ENCODE measurements around the gene ACOX3. TPM values are rescaled to one million over a fixed set of nuclear protein-coding genes. Genes with fewer than 3 reads are reported as not detected.

Gene ACOX3
- total RNA-seq, 1 experiment from 2014 or later = 11.0 TPM

DNA sequence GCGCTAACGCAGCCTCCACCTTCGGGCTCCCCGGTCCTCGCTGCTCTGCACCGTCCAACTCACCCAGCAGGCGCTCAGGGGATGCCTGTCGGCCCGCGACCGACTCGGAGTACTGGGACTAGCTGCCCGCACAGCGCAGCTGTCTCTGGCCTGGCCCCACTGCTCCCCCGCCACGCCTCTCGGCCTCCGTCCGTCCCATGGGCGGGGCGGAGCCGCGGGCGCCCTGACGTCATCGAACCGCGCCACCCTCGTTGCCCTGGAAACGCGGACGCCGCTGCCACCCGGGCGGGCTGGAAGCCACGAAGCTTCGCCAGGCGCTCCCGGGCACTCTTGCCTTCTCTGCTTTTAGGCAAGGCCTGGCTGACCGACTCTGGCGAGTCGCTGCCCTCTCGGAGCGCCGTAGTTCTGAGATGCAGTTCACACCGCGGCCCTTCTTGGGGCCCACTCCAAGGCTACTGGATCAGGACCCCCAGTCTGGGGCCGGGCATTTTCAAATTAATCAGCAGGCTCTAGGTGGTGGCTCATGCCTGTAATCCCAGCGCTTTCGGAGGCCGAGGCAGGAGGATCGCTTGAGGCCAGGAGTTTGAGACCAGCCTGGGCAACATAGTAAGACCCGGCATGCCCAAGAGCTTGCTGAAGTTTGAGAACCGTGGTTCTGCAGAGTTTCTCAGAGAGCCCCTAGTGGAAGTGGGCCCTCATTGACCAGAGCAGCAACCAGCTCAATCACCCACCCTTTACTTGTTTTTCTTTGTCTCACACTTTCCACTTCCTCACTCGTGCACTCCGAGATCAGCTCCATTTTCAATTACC is 12.0 kb downstream of the ACOX3 start:
- Mint-ChIP-seq H3K9me3 (ENCODE audit: low read depth, unreplicated experiment) (no peaks in the 10 kb centered on the region), H3K36me3 (ENCODE audit: insufficient read depth, unreplicated experiment) (peaks cover 26% of the 10 kb centered on the region), H3K27ac (ENCODE audit: unreplicated experiment) (peak overlapping the region; percentile 70), H3K4me3 (ENCODE audit: low read depth, unreplicated experiment) (peak overlapping the region; percentile 94), H3K27me3 (ENCODE audit: unreplicated experiment) (no peaks in the 10 kb centered on the region), H3K4me1 (ENCODE audit: low read depth, unreplicated experiment) (peaks cover 15% of the 10 kb centered on the region)
- CTCF ChIA-PET = interaction anchor here (0.6 to 1.3 kb wide), 2 partner anchors 12 to 180 kb away, joined by 4 to 6 read pairs; partner anchors contain the start of genes ACOX3 and TRMT44
- no TSS peak for BruUV-seq (replicated peaks)
- peak; percentile 91 for DNase-seq
- TF ChIP-seq, protein P1, sequence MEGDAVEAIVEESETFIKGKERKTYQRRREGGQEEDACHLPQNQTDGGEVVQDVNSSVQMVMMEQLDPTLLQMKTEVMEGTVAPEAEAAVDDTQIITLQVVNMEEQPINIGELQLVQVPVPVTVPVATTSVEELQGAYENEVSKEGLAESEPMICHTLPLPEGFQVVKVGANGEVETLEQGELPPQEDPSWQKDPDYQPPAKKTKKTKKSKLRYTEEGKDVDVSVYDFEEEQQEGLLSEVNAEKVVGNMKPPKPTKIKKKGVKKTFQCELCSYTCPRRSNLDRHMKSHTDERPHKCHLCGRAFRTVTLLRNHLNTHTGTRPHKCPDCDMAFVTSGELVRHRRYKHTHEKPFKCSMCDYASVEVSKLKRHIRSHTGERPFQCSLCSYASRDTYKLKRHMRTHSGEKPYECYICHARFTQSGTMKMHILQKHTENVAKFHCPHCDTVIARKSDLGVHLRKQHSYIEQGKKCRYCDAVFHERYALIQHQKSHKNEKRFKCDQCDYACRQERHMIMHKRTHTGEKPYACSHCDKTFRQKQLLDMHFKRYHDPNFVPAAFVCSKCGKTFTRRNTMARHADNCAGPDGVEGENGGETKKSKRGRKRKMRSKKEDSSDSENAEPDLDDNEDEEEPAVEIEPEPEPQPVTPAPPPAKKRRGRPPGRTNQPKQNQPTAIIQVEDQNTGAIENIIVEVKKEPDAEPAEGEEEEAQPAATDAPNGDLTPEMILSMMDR (IDR thresholded peaks at IDR 0.05; ENCODE audit: unreplicated experiment) = peak; percentile 26
- intact Hi-C loops (cut with micrococcal nuclease; ENCODE audit: unreplicated experiment) = no loop called here

DNA sequence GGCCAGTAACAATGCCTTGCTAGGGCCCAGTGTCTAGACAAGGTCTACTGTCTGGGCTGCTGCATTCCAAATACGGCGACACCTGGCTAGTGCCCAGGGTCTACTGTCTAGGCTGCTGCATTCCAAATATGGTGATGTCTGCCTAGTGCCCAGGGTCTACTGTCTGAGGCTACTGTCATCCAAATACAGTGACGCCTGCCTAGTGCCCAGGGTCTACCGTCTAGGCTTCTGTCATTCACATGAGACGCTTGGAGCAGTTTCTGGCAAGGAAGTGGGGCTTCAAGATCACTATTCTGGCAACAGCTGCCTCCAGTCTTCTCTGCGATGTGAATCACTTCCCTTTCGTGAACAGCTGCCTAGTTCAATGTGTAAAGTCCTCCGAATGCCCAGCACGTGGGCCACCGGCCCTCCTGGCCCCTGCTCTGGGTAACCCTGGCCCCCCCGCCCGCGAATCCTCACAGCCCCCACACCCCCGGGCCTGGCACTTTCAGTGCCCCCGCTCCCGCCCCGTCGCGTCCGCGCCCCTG is 12.7 kb downstream of the ACOX3 start:
- H3K27ac Mint-ChIP-seq (ENCODE audit: unreplicated experiment) = peak overlapping the region; percentile 70
- H3K4me1 Mint-ChIP-seq (ENCODE audit: low read depth, unreplicated experiment) = peaks cover 15% of the 10 kb centered on the region
- no peaks in the 10 kb centered on the region for H3K9me3 Mint-ChIP-seq (ENCODE audit: low read depth, unreplicated experiment)
- H3K27me3 Mint-ChIP-seq (ENCODE audit: unreplicated experiment) = no peaks in the 10 kb centered on the region
- no TSS peak for BruUV-seq (replicated peaks)
- H3K4me3 Mint-ChIP-seq (ENCODE audit: low read depth, unreplicated experiment) = peak overlapping the region; percentile 94
- intact Hi-C loops (cut with micrococcal nuclease; ENCODE audit: unreplicated experiment) = no loop called here
- TF ChIP-seq, protein P1 (IDR thresholded peaks at IDR 0.05; ENCODE audit: unreplicated experiment) = no peak
- peaks cover 26% of the 10 kb centered on the region for H3K36me3 Mint-ChIP-seq (ENCODE audit: insufficient read depth, unreplicated experiment)
- CTCF ChIA-PET = interaction anchor here (1.3 kb wide), 1 partner anchor 13 kb away, joined by 4 read pairs; the partner anchor contains the start of genes ACOX3 and TRMT44
- no peak for DNase-seq

DNA sequence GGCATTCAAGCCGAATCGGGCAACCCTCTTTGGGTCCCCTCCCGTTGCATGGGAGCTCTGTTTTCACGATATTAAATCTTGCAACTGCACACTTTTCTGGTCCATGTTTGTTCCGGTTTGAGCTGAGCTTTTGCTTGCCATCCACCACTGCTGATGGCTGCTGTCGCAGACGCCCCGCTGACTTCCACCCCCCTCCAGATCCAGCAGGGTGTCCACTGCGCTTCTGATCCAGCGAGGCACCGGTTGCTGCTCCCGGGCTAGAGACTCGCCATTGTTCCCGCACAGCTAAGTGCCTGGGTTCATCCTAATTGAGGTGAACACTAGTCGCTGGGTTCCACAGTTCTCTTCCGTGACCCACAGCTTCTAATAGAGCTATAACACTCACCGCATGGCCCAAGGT is 13.3 kb downstream of the ACOX3 start:
- H3K36me3 Mint-ChIP-seq (ENCODE audit: insufficient read depth, unreplicated experiment) = peaks cover 26% of the 10 kb centered on the region
- no peak overlapping the region for H3K27ac Mint-ChIP-seq (ENCODE audit: unreplicated experiment)
- no peaks in the 10 kb centered on the region for H3K9me3 Mint-ChIP-seq (ENCODE audit: low read depth, unreplicated experiment)
- peak overlapping the region; percentile 94 for H3K4me3 Mint-ChIP-seq (ENCODE audit: low read depth, unreplicated experiment)
- BruUV-seq (replicated peaks) = no TSS peak
- TF ChIP-seq, protein P1 (IDR thresholded peaks at IDR 0.05; ENCODE audit: unreplicated experiment) = no peak
- intact Hi-C loops (cut with micrococcal nuclease; ENCODE audit: unreplicated experiment) = no loop called here
- H3K27me3 Mint-ChIP-seq (ENCODE audit: unreplicated experiment) = no peaks in the 10 kb centered on the region
- DNase-seq = no peak
- CTCF ChIA-PET = no interaction called here
- H3K4me1 Mint-ChIP-seq (ENCODE audit: low read depth, unreplicated experiment) = peaks cover 16% of the 10 kb centered on the region

DNA sequence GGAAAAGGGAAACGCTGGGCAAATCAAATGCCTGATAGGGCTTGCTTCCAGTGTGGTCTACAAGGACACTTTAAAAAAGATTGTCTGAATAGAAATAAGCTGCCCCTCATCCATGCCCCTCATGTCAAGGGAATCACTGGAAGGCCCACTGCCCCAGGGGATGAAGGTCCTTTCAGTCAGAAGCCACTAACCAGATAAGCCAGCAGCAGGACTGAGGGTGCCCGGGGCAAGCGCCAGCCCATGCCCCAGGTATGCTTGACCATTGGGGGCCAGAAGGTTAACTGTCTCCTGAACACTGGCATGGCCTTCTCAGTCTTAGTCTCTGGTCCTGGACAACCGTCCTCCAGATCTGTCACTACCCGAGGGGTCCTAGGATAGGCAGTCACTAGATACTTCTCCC is 17.7 kb downstream of the ACOX3 start:
- CTCF ChIA-PET = no interaction called here
- no peak overlapping the region for H3K27ac Mint-ChIP-seq (ENCODE audit: unreplicated experiment)

More for the DNA sequence above, 17.7 kb downstream of the ACOX3 start:
- DNase-seq = no peak
- H3K9me3 Mint-ChIP-seq (ENCODE audit: low read depth, unreplicated experiment) = no peaks in the 10 kb centered on the region
- BruUV-seq (replicated peaks) = no TSS peak
- intact Hi-C loops (cut with micrococcal nuclease; ENCODE audit: unreplicated experiment) = no loop called here
- peaks cover 24% of the 10 kb centered on the region for H3K4me1 Mint-ChIP-seq (ENCODE audit: low read depth, unreplicated experiment)
- H3K4me3 Mint-ChIP-seq (ENCODE audit: low read depth, unreplicated experiment) = no peak overlapping the region
- TF ChIP-seq, protein P1 (IDR thresholded peaks at IDR 0.05; ENCODE audit: unreplicated experiment) = no peak
- H3K36me3 Mint-ChIP-seq (ENCODE audit: insufficient read depth, unreplicated experiment) = peaks cover 12% of the 10 kb centered on the region
- H3K27me3 Mint-ChIP-seq (ENCODE audit: unreplicated experiment) = no peaks in the 10 kb centered on the region
